Smooth muscle cell of the brain vasculature (primary cell): ENCODE data around the gene DNAJC22.
"Not testable (repeated sequence)": the region's sequence is repeated elsewhere in the genome, so short reads cannot be mapped to it uniquely, and the experiment has no call there.

Experiments
- DNase-seq: peaks from one replicate; pipeline ENCODE4 v3.0.0-alpha.2; 2012; ENCODE audit warnings: low read depth, low spot score

DNAJC22 gene

GRCh38 chr12:49370539-49370938 lies 23.9 kb downstream of the DNAJC22 start:
- no peak for DNase-seq

DNA sequence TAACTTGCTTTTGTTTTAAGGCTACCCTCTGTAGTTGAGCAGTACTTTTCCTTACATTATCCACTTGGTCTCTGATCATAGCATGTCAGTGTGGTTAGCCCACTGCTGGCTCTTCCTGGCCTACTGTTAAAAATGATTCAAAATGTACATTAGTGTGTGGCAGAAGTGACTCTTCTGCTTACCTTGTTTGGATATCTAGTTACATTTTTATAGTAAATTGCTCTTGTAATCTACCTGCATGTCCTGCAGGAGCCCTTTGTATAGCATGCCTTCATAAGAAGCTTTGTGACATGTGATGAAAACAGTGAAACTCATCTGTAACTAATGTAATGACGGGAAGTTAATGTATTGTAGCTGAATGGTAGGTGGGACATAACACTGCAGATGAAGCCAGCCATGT lies 28.7 kb downstream of the DNAJC22 start:
- DNase-seq = no peak

- DNase-seq = no peak
Measured at GRCh38 chr12:49377386-49377785, 30.7 kb downstream of the DNAJC22 start.

DNA sequence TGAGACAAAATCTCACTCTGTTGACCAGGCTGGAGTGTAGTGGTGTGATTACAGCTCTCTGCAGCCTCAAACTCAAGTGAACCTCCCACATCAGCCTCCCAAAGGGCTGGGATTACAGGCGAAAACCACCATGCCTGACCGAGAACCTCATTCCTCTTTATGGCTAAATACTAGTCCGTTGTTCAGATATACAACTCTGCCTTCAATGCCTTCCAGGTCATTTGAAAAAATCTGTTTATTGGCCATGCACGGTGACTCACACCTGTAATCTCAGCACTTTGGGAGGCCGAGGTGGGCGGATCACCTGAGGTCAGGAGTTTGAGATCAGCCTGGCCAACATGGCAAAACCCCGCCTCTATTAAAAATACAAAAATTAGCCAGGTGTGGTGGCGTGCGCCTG lies 33.5 kb downstream of the DNAJC22 start:
- not testable (repeated sequence) for DNase-seq

GRCh38 chr12:49388682-49389386 lies 42.1 kb downstream of the DNAJC22 start:
- DNase-seq = no peak

DNA sequence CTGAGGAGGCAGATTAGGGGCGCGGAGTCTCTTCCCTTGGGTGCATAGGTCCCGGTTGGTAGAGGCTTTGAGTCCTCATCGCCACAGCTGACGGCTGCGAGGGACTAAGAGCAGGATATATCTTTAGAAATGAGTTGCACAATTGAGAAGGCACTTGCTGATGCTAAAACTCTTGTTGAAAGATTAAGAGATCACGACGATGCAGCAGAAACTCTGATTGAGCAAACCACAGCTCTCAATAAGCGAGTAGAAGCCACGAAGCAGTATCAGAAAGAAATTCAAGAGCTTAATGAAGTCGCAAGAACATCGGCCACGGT lies 42.7 kb downstream of the DNAJC22 start:
- no peak for DNase-seq

DNA sequence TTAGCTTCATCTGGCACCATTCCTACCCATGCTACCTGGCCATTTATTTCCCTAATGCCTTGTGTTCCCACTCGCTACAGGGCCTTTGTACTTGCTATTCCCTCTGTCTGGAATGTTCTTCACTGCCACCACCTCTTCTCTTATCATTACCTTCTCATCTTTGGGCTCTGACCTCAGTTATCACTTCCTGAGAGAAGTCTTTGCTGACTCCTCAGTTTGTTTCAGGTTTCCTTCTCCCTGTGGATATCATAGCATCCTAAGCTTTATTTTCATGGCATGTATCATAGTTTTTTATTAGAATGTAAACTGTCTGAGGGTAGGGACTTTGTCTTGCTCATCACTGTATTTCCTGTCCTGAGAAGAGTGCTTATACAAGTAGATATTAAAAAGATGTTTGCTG lies 50.3 kb downstream of the DNAJC22 start:
- no peak for DNase-seq

GRCh38 chr12:49400304-49400703 lies 53.6 kb downstream of the DNAJC22 start:
- DNase-seq = no peak
